SK-N-SH (cell line): ENCODE measurements around the gene GLRX5. TPM values are rescaled to one million over a fixed set of nuclear protein-coding genes. Genes with fewer than 3 reads are reported as not detected.

Source experiments
- CTCF ChIA-PET: fragments of 300-600, 350-600 bp; formaldehyde crosslinking; extraction: SDS; loops from one replicate; lab custom pipeline; 2021; lab: Yijun Ruan, JAX
- POLR2A ChIA-PET: fragments of 350-600 bp; sonication (Branson Sonifier 250); formaldehyde crosslinking; extraction: SDS; loops from one replicate; lab custom pipeline; 2020; ENCODE audit warnings: antibody characterized with exemption, inconsistent platforms; lab: Yijun Ruan, JAX
- DNase-seq: peaks from one replicate; pipeline ENCODE4 v3.0.0; 2012
- H2AFZ ChIP-seq: fragments of 200-600 bp; sonication (generic); 2 replicates; pipeline ENCODE4 v1.8.1; 2016; ENCODE audit warnings: antibody characterized with exemption, mild to moderate bottlenecking, low read depth
- H3F3A ChIP-seq: fragments of 200-600 bp; sonication (generic); replicated peaks from 2 replicates; pipeline ENCODE3; 2016; ENCODE audit warnings: antibody characterized with exemption, mild to moderate bottlenecking; ENCODE audit not compliant: insufficient read depth
- H3K27ac ChIP-seq, 2 experiments: fragments of 200-500 bp in 1 of 2; fragments of 200-600 bp in 1 of 2; sonication (Bioruptor generic) in 1 of 2; sonication (generic), shearing (Covaris generic) in 1 of 2; 2 replicates each; pipeline versions ENCODE4 v1.5.1 to v1.6.1; 2014 to 2016; ENCODE audit warnings: low read depth in 2 of 2, inconsistent platforms in 1 of 2, low read length in 1 of 2, mild to moderate bottlenecking in 1 of 2, mixed read lengths in 1 of 2
- H3K27me3 ChIP-seq: fragments of 200-600 bp; sonication (generic), shearing (Covaris generic); 2 replicates; pipeline ENCODE4 v1.6.1; 2016; ENCODE audit warnings: mixed run types; ENCODE audit not compliant: insufficient read depth
- H3K36me3 ChIP-seq, 2 experiments: fragments of 200-500 bp in 1 of 2; fragments of 200-600 bp in 1 of 2; sonication (Bioruptor generic) in 1 of 2; sonication (generic) in 1 of 2; replicated peaks in 1 of 2; 2 replicates each; pipeline versions ENCODE3 to v1.5.1; 2014 to 2016; ENCODE audit warnings: low read length in 1 of 2, mild to moderate bottlenecking in 1 of 2; ENCODE audit not compliant: insufficient read depth in 2 of 2, control insufficient read depth in 1 of 2
- H3K4me1 ChIP-seq, 2 experiments: fragments of 200-500 bp in 1 of 2; fragments of 200-600 bp in 1 of 2; sonication (Bioruptor generic) in 1 of 2; sonication (generic), shearing (Covaris generic) in 1 of 2; 2 replicates each; pipeline versions ENCODE4 v1.5.1 to v1.6.1; 2014 to 2016; ENCODE audit warnings: low read depth in 1 of 2, low read length in 1 of 2, mixed run types in 1 of 2; ENCODE audit not compliant: insufficient read depth in 2 of 2, control insufficient read depth in 1 of 2
- H3K4me2 ChIP-seq: fragments of 200-600 bp; sonication (generic), shearing (Covaris generic); 2 replicates; pipeline ENCODE4 v1.6.1; 2017; ENCODE audit warnings: mixed run types
- H3K4me3 ChIP-seq, 2 experiments: fragments of 200-500 bp in 1 of 2; fragments of 200-600 bp in 1 of 2; sonication (Bioruptor generic) in 1 of 2; sonication (generic), shearing (Covaris generic) in 1 of 2; 2 replicates each; pipeline versions ENCODE4 v1.5.1 to v1.8.1; 2014 to 2016; ENCODE audit warnings: low read depth in 2 of 2, inconsistent platforms in 1 of 2, low read length in 1 of 2, mild to moderate bottlenecking in 1 of 2, mixed read lengths in 1 of 2, moderate library complexity in 1 of 2
- H3K79me2 ChIP-seq: fragments of 200-600 bp; sonication (generic); 2 replicates; pipeline ENCODE4 v1.8.1; 2017; ENCODE audit warnings: mild to moderate bottlenecking; ENCODE audit not compliant: insufficient read depth
- H3K9ac ChIP-seq: fragments of 200-600 bp; sonication (generic); 2 replicates; pipeline ENCODE4 v1.6.1; 2017; ENCODE audit warnings: mixed run types
- H3K9me2 ChIP-seq: fragments of 200-600 bp; sonication (generic); 2 replicates; pipeline ENCODE4 v1.6.1; 2017; ENCODE audit warnings: mixed run types
- H3K9me3 ChIP-seq: fragments of 200-600 bp; sonication (generic); 2 replicates; pipeline ENCODE4 v1.6.1; 2017; ENCODE audit warnings: mixed run types, mild to moderate bottlenecking, moderate library complexity
- H4K20me1 ChIP-seq: fragments of 200-600 bp; sonication (generic); 2 replicates; pipeline ENCODE4 v1.6.1; 2017; ENCODE audit warnings: mild to moderate bottlenecking, mixed run types; ENCODE audit not compliant: insufficient read depth
- ELF1 ChIP-seq: IDR thresholded peaks from 2 replicates; pipeline ENCODE4 v1.4.0; 2012
- EP300 ChIP-seq, 2 experiments: IDR thresholded peaks; 2 replicates each; pipeline versions ENCODE4 v1.4.0 to v1.6.1; 2012; ENCODE audit warnings: borderline replicate concordance in 1 of 2, low read depth in 1 of 2, low read length in 1 of 2
- FOSL2 ChIP-seq: IDR thresholded peaks from 2 replicates; pipeline ENCODE4 v1.4.0; 2012; ENCODE audit warnings: low read depth, mild to moderate bottlenecking, moderate library complexity, borderline replicate concordance
- FOXJ3 ChIP-seq: sonication (generic); formaldehyde crosslinking; IDR thresholded peaks from 2 replicates; pipeline ENCODE4 v1.5.1; 2020; ENCODE audit warnings: mild to moderate bottlenecking, missing genetic modification reagents
- GATA2 ChIP-seq: sonication (generic); formaldehyde crosslinking; IDR thresholded peaks from 2 replicates; pipeline ENCODE4 v1.5.0; 2020; ENCODE audit warnings: mild to moderate bottlenecking, missing genetic modification reagents
- JUND ChIP-seq: IDR thresholded peaks from 2 replicates; pipeline ENCODE4 v1.4.0; 2012
- MEF2A ChIP-seq: IDR thresholded peaks from 2 replicates; pipeline ENCODE4 v1.4.0; 2012; ENCODE audit warnings: low read depth, borderline replicate concordance
- NFIC ChIP-seq: IDR thresholded peaks from 2 replicates; pipeline ENCODE4 v1.4.0; 2012; ENCODE audit warnings: borderline replicate concordance
- NRF1 ChIP-seq: IDR thresholded peaks from 2 replicates; pipeline ENCODE4 v1.6.1; 2012; ENCODE audit warnings: low read depth, mild to moderate bottlenecking, low read length
- RXRA ChIP-seq: IDR thresholded peaks from 2 replicates; pipeline ENCODE4 v1.4.0; 2012; ENCODE audit warnings: low read depth, mild to moderate bottlenecking, borderline replicate concordance
- SIN3A ChIP-seq: IDR thresholded peaks from 2 replicates; pipeline ENCODE4 v1.6.1; 2012; ENCODE audit warnings: low read depth, mild to moderate bottlenecking, low read length, moderate library complexity, borderline replicate concordance
- SMC3 ChIP-seq: IDR thresholded peaks from 2 replicates; pipeline ENCODE4 v1.6.1; 2012; ENCODE audit warnings: low read depth, low read length, improper control_type of control experiment
- YY1 ChIP-seq: IDR thresholded peaks from 2 replicates; pipeline ENCODE4 v1.4.0; 2012; ENCODE audit warnings: low read depth, mild to moderate bottlenecking
- WGBS: methylation state at CpG from one replicate; pipeline ENCODE4 v1.1.6; 2017; ENCODE audit warnings: low lambda C conversion rate; 5-methylcytosine and 5-hydroxymethylcytosine counted together
- polyA plus RNA-seq, 3 experiments: library from polyadenylated mRNA; depleted of rRNA; stranded (reverse); fragments of >200 nt; gene quantifications; 2 replicates each; pipeline ENCODE4 v1.2.3, GENCODE V29; 2012
- TF ChIP-seq, protein P1 (sequence below): IDR thresholded peaks from 2 replicates; pipeline ENCODE4 v1.4.0; 2012; ENCODE audit warnings: low read depth
- TF ChIP-seq, protein P2 (sequence below): fragments of 200-600 bp; sonication (generic); IDR thresholded peaks from 2 replicates; pipeline ENCODE4 v1.6.1; 2017; ENCODE audit warnings: antibody characterized with exemption, mild to moderate bottlenecking, moderate library complexity
- TF ChIP-seq, protein P3 (sequence below): fragments of 150-350 bp; IDR thresholded peaks from 2 replicates; pipeline ENCODE4 v1.6.1; 2017; ENCODE audit warnings: antibody characterized with exemption, low read length, low read depth, borderline replicate concordance
- TF ChIP-seq, protein P4 (sequence below): IDR thresholded peaks from 2 replicates; pipeline ENCODE4 v1.4.0; 2012; ENCODE audit warnings: low read depth, borderline replicate concordance
- TF ChIP-seq, protein P5 (sequence below): IDR thresholded peaks from 2 replicates; pipeline ENCODE4; 2012

GLRX5 gene
- polyA plus RNA-seq, 1 of the 3 experiments (the other 2 are of a cell fraction): 29.1 TPM

DNA sequence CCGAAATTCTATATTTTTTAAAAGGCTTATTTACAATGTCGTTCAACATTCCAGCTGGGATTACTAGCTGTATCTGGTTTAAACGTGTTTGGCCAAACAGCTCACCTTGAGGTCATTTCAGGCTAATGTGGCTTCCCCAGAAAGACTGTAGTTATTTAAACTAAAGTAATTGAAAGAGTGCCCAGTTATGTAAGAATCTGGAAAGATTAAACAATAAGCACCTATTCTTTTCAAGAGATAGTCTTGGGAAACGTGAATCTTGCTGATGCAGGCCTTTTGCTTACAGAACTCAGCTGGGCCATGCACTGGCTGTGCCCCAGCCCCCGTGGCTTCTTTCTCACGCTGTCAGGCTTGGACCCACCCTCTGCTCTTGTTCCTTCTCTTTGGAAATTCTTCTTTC, 24.4 kb downstream of the GLRX5 start:
- ChIA-PET POLR2A (no interaction called here), CTCF (interaction anchor here (0.6 to 14.3 kb wide), 13 partner anchors 8 to 717 kb away, joined by 3 to 295 read pairs (median 6); no protein-coding TSS in a partner anchor)
- WGBS: 63% methylated on average over 6 of the region's 6 CpGs
- Histone ChIP-seq H4K20me1 (no peaks in the 10 kb centered on the region), H3K9me2 (no peaks in the 10 kb centered on the region), H3K4me2 (no peak overlapping the region), H3F3A (no peaks in the 10 kb centered on the region), H3K79me2 (no peaks in the 10 kb centered on the region), H3K4me1 (no peaks in the 10 kb centered on the region; a peak in 1 of 4 replicates), H2AFZ (no peak overlapping the region), H3K27me3 (no peaks in the 10 kb centered on the region), H3K9me3 (no peaks in the 10 kb centered on the region), H3K4me3 (no peak overlapping the region), H3K9ac (no peak overlapping the region), H3K36me3 (no peaks in the 10 kb centered on the region), H3K27ac (no peak overlapping the region)
- TF ChIP-seq NRF1 (no peak), MEF2A (no peak), RXRA (no peak), SIN3A (no peak), GATA2 (CRISPR knock-in tag) (no peak), JUND (no peak), EP300 (IDR thresholded peaks at IDR 0.05; ENCODE audit: borderline replicate concordance in 1 of 2, low read depth in 1 of 2, low read length in 1 of 2) (no peak), SMC3 (no peak), ELF1 (no peak), FOSL2 (no peak), FOXJ3 (CRISPR knock-in tag) (no peak), NFIC (no peak), YY1 (no peak)
- TF ChIP-seq, protein P1, sequence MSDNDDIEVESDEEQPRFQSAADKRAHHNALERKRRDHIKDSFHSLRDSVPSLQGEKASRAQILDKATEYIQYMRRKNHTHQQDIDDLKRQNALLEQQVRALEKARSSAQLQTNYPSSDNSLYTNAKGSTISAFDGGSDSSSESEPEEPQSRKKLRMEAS: no peak
- TF ChIP-seq, protein P2, sequence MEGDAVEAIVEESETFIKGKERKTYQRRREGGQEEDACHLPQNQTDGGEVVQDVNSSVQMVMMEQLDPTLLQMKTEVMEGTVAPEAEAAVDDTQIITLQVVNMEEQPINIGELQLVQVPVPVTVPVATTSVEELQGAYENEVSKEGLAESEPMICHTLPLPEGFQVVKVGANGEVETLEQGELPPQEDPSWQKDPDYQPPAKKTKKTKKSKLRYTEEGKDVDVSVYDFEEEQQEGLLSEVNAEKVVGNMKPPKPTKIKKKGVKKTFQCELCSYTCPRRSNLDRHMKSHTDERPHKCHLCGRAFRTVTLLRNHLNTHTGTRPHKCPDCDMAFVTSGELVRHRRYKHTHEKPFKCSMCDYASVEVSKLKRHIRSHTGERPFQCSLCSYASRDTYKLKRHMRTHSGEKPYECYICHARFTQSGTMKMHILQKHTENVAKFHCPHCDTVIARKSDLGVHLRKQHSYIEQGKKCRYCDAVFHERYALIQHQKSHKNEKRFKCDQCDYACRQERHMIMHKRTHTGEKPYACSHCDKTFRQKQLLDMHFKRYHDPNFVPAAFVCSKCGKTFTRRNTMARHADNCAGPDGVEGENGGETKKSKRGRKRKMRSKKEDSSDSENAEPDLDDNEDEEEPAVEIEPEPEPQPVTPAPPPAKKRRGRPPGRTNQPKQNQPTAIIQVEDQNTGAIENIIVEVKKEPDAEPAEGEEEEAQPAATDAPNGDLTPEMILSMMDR: no peak
- TF ChIP-seq, protein P3, sequence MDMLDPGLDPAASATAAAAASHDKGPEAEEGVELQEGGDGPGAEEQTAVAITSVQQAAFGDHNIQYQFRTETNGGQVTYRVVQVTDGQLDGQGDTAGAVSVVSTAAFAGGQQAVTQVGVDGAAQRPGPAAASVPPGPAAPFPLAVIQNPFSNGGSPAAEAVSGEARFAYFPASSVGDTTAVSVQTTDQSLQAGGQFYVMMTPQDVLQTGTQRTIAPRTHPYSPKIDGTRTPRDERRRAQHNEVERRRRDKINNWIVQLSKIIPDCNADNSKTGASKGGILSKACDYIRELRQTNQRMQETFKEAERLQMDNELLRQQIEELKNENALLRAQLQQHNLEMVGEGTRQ: no peak
- TF ChIP-seq, protein P4, sequence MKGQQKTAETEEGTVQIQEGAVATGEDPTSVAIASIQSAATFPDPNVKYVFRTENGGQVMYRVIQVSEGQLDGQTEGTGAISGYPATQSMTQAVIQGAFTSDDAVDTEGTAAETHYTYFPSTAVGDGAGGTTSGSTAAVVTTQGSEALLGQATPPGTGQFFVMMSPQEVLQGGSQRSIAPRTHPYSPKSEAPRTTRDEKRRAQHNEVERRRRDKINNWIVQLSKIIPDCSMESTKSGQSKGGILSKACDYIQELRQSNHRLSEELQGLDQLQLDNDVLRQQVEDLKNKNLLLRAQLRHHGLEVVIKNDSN: no peak
- TF ChIP-seq, protein P5, sequence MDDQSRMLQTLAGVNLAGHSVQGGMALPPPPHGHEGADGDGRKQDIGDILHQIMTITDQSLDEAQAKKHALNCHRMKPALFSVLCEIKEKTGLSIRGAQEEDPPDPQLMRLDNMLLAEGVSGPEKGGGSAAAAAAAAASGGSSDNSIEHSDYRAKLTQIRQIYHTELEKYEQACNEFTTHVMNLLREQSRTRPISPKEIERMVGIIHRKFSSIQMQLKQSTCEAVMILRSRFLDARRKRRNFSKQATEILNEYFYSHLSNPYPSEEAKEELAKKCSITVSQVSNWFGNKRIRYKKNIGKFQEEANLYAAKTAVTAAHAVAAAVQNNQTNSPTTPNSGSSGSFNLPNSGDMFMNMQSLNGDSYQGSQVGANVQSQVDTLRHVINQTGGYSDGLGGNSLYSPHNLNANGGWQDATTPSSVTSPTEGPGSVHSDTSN: no peak
- no peak for DNase-seq
